HG03457 (cell line): ENCODE data around the gene PLEKHA4.
"Not testable (repeated sequence)": the region's sequence is repeated elsewhere in the genome, so short reads cannot be mapped to it uniquely, and the experiment has no call there.

Source experiments
- ATAC-seq: cut with Tn5 transposase; IDR thresholded peaks from one replicate; pipeline ENCODE4 v1.9.1; 2021; ENCODE audit warnings: moderate number of reproducible peaks; ENCODE audit not compliant: unreplicated experiment

The PLEKHA4 gene

DNA sequence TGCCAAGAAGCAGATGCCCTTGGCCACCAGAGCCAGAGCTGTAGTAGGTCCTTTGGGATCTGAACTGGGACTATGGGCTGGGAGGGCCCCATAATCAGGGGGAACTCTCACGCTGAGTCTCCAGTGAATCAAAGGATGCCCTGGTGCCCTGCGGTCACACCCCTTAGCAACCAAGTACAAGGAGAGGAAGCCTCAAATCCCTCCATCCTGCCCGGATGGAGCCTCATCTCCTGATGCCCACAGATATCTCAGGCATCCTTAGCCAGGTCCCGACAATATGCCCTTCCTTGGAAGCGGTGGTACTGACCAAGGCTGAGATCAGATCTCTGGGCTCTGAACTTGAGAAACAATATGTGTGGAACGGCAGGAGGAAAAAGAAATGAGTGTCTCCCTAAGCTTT, 1.7 kb downstream of the PLEKHA4 start:
- no peak for ATAC-seq

DNA sequence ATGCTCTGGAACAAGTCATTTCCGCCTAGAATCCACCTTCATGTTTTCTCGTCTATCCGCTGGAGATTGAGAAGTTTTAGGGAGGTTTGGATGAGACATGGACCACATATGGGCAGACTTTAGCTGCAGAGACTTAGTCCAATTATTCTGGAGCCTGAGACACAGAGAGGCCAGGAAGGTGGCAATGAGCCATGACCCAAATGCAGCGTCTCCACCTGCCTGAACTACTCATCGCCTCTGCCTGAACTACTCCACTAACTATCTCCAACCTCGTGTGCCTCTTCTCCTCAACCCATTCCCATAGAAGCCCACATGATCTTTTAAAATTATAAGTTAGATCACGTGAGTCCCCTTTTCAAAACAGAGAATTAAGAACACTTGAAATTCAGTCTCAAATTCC, 5.6 kb downstream of the PLEKHA4 start:
- no peak for ATAC-seq

DNA sequence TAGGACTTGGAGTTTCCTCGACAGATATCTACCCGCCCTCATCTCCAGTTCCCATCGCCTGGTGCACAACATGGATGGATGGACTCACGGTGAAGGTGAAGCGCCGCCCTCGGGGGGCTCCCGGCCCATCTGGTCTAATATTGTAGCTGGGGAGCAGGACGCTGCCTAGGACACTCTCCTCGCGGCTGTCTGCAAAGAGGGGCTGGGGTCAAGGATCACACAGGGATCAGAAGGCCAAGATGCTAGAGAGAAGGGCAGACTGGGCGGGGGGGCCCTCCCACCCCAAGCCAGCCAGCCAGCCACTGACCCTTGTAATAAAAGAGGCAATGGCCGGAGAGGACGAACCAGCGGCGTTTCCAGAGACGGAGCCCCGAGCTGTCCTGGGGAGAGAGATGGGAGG, 7.1 kb downstream of the PLEKHA4 start:
- ATAC-seq, result no peak

DNA sequence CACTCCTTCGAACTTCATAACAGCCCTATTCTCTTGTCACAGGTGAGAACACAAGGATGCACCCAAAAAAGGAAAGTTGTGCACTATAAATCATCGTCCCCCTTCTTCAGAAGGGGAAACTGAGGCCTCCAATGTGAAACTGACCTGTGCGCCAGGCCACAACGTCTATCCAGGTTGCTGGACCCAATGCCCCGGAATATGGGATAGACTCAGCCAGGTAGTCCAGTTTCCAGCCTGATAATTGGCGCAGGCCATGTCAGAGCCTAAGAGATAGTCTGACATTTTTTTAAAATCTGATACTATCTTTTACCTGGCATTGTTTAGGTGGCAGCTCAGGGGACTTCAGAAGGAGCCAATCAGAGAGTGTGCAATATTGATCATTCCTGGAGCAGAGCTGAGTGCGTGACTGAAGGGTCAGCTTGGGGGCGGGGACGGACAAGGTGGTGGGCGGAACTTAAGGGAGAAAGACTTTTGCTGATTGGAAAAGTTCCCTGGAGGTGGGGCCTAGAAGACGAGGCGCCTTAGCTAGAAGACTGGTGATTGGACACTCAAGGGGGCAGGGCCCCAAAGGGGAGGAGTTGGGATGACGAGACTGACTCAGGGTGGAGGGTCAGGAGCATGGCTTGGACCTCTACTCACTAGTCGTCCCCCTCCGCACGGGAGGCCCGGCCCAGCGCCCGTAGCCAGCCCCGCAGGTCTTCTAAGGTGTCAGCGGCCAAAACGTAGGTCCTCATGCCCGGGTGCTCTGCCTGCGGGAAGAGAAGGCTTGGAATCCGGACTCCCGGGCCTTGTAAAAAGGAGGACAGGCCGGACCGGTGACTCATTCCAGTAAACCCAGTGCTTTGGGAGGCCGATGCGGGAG, 8.5 kb downstream of the PLEKHA4 start:
- ATAC-seq, result no peak

- no peak for ATAC-seq
Observed at GRCh38 chr19:48858984-48859710, 9.3 kb downstream of the PLEKHA4 start.

DNA sequence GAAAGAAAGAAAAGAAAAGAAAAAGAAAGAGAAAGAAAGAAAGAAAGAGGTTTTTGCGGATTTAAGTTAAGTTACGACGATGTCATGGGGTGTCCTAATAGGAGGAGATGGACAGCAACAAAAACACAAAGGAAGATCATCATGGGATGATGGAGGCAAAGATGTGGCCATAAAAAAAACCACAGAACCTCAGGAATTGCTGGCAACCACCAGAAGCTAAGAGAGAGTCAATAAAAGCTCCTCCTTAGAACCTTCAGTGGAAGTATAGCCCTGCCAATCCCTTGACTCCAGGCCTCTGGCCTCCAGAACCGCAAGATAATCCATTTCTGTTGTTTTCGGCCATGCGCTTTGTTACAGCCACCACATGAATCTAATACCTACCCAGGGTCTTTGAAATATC, 11.5 kb downstream of the PLEKHA4 start:
- ATAC-seq, result no peak

GRCh38 chr19:48854103-48854502, 14.3 kb downstream of the PLEKHA4 start:
- no peak for ATAC-seq

- ATAC-seq, result no peak
Observed at GRCh38 chr19:48853483-48853882, 14.9 kb downstream of the PLEKHA4 start.

DNA sequence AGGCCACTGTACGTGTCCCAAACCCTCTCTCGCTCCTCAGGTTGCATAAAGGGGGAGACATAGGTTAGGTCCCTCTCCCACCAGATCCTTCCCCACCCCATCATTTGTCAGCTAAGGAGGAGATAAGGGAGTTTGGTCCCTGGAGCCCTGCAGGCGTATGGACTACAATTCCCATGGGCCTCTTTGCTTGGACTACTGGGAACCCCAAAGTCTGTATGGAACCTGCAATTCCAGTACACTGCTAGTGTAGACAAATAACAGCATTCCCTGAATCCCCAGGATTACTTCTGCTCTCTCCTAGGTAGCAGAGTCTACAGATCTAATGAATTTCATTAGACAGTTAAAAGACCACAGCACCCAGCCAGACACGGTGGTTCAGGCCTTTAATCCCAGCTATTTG, 16.1 kb downstream of the PLEKHA4 start:
- ATAC-seq, result no peak

DNA sequence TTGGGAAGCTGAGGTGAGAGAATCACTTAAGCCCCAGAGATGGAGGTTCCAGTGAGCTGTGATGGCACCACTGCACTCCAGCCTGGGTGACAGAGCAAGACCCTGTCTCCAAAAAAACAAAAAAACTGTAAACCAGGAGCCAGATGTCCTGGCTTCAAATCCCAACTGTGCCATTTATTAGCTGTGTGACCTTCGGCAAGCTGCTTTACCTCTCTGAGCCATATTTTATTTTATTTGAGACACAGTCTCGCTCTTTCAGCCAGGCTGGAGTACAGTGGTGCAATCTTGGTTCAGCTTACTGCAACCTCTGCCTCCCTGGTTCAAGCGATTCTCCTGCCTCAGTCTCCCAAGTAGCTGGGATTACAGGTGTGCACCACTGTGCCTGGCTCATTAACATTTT, 21.8 kb downstream of the PLEKHA4 start:
- ATAC-seq, result not testable (repeated sequence)

GRCh38 chr19:48845384-48845783, 23.0 kb downstream of the PLEKHA4 start:
- ATAC-seq, result no peak

DNA sequence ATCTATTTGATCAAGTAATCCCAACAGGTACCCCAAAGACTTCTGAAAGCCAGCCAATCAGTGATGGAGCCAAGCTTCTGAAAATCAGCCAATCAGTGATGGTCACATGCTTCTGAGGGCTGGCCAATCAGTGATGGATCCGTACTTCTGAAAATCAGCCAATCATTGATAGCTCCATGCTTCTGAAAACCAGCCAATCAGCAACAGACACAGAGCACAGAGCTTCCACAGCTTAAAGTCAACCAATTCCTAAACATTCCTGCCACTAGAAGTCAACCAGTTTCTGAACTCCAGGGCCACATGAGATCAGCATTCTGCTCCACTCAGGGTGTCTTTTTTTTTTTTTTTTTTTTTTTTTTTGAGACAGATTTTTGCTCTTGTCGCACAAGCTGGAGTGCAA, 23.9 kb downstream of the PLEKHA4 start:
- no peak for ATAC-seq

DNA sequence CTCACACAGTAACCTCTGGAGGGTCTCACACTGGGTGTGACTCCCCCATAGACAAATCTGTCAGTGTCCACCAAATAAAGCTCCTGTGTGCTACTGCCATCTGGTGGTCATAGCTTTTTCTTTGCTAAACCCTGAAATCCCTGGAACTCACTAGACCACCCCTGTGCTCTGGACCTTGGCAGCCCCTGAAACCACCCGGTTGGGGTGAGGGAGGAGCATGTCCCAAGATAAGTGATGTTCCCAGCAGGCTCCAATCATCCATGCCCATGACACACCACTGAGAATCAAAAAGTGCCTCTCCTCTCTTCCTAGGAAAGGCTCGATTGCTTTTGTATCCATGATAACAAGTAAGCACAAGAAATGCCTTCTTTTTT, 25.6 kb downstream of the PLEKHA4 start:
- ATAC-seq, result no peak

- no peak for ATAC-seq
Observed at GRCh38 chr19:48841571-48841970, 26.8 kb downstream of the PLEKHA4 start.

DNA sequence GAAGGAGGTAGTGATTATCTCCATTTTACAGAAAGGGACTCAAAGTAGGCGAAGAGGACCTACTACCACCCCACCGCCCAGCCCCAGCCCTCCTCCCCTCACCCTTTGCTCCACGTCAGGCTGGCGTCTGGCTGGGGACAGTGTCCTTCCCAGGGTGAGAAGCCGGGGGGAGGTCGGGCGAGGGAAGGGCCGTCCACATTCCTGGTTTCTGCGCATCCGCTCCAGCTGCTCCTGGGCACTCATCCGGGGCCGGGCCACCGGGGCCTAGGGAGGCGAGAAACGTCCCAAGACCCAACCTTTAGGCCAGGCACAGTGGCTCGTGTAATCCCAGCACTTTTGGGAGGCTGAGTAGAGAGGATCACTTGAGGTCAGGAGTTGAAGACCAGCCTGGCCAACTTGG, 27.4 kb downstream of the PLEKHA4 start:
- no peak for ATAC-seq

DNA sequence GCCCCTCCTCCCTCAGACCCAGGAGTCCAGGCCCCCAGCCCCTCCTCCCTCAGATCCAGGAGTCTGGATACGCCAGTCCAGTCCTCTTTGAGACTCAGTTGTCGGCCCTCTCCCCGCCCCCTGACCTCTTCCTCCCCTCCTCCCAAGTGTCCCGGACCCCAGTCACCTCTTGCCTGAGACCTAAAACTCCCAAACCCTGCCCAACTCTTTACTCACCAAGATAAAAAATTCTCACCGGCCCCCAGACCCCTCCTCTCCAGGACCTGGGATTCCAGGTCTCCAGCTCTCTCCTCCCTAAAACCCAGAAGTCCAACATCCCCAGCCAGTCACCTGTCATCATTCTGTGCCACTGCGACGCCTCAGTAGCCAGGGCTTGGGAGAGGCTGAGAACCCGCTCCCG, 30.7 kb downstream of the PLEKHA4 start:
- ATAC-seq, result no peak

- no peak for ATAC-seq
Observed at GRCh38 chr19:48837051-48837524, 31.3 kb downstream of the PLEKHA4 start.

DNA sequence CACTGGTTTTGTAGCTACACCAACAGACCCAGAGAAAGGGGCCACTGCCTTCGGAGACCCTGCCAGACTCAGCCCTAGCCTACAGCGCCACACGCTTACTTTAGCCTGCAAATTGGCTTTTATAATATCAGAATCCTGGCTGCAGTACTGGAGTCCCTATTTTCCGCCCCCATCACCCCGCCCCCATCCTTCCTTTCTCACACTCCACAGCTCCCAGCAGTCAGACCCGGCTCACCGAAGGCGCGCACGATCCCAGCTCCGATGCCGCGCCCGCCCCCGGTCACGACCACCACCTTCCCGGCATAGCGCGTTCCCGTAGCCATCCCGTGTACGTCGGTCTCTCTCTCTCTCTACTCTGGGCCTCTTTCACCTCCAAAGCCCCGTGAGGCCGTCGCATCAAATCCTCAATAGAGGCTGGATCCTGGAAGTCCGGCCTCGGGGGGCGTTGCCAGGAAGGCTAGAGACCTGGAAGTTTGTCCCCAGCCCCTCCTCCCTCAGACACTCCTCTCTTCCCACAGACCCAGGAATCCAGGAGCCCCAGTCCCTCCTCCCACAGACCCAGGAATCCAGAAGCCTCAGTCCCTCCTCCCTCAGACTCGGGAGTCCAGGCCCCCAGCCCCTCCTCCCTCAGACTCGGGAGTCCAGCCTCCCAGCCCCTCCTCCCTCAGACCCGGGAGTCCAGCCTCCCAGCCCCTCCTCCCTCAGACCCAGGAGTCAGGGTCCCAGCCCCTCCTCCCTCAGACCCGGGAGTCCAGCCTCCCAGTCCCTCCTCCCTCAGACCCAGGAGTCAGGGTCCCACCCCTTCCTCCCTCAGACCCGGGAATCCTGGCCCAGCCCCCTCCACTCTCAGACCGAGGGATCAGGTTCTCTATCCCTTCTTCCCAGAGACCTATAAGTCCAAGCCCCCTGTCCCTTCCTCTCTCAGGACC, 32.1 kb downstream of the PLEKHA4 start, which contains the start of gene HSD17B14:
HSD17B14 (minus strand) TSS at position 403 of the 929 bp plus-strand sequence; CDS start at position 323, 80 bp downstream.
- ATAC-seq, result no peak

DNA sequence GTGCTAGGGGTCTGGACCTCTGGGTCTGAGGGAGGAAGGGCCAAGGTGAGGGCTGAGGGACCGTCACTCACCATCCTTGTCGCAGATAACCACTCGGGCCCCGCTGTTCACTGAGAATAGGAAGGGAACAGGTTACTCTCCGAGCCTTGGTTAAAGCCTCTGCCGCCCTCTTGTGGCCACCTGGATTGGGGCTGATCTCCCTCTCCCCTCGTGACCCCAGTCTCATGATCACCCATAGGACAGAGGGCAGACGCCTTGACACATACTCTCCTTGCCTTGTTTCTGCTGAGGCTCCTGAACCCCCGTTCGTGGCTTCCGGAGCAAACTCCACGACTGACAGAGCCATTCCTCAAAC, 32.7 kb downstream of the PLEKHA4 start:
- no peak for ATAC-seq

- no peak for ATAC-seq
Observed at GRCh38 chr19:48833977-48834376, 34.4 kb downstream of the PLEKHA4 start.

- ATAC-seq, result no peak
Observed at GRCh38 chr19:48833049-48833448, 35.4 kb downstream of the PLEKHA4 start.
